Fibroblast of mammary gland (primary cell): ENCODE measurements around the gene GRAPL.
"Not testable (repeated sequence)": the region's sequence is repeated elsewhere in the genome, so short reads cannot be mapped to it uniquely, and the experiment has no call there.

ENCODE experiments used
- DNase-seq: peaks from one replicate; pipeline ENCODE4 v3.0.0-alpha.2; 2010; ENCODE audit warnings: low read depth
- H3K4me3 ChIP-seq: 2 replicates; pipeline ENCODE4 v1.5.1; 2011; ENCODE audit warnings: low read depth, mild to moderate bottlenecking, low read length, moderate library complexity; ENCODE audit not compliant: control insufficient read depth

Gene GRAPL

DNA sequence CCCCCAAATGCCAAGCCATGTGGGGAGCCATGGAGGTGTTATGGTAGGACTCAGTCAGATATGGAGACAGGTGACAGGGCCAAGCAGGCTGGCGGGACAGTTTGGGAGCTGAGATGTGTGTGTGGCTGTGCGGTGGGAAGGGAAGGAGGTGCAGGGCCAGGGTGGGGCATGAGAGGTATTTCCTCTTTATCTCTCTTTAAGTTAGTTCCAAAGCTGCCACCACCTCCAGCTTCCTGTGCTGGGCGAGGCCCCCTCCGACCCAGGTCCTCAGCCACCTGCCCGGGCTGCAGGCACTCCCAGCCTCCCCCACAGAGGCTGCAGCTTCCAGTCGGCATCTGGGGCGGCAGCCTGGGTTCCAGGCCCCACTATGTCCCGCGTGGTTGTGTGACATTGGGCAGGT is 6.4 kb downstream of the GRAPL start:
- not testable (repeated sequence) for H3K4me3 ChIP-seq, DNase-seq

DNA sequence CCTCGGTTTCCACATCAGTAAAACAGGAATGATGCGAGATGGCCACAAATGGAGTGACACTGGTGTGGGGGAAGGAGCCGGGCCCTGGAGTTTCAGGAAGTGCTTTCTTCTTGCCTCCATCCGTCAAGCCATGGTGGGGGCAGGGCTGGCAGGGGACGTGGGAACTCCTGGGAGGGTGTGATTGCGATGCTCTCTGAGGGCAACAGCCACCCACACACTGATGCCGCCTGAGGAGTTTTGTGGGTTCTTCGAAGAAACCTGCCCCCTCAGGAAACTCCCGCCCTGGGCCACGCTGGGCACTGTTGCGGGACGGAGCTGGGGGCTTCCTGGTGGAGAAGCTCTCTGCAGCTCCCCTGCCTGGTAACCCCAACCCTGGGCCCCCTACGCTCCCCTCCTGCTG is 8.0 kb downstream of the GRAPL start:
- DNase-seq, H3K4me3 ChIP-seq: not testable (repeated sequence)

DNA sequence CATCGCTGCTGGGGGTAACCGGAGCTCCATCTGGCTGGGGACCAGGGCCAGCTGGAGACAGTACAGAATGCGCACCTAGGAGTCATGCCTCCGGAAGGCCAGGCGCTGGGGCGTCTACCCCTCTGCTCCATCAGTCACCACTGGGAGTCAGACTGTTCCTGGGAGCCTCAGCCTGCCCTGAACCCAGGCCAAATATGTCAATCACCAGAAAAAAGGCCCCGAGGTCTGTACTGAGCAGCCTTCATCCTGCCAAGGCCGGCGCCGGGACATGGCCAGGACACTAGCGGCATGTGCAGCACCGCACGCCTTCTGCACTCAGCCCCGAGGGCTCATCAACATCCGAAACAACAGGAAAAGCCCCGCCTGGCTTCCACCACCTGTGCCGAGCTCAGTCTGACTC is 8.7 kb downstream of the GRAPL start:
- DNase-seq, H3K4me3 ChIP-seq: not testable (repeated sequence)

DNA sequence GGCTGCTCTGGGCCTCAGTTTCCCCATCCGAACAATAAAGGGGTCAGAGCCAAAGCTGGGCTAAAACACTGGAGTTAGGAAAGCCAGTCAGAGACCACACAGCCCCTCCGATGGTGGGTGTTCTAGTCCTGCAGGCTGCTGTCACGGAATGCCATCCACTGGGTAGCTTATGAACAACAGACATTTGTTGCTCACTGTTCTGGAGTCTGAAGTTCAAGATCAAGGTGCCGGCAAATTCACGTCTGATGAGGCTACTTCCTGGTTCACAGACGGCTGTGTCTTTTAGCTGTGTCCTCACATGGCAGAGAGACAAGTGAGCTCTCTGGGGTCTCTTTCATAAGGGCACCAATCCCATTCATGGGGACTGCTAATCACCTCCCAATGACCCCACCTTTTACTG is 9.2 kb downstream of the GRAPL start:
- H3K4me3 ChIP-seq, DNase-seq: not testable (repeated sequence)

- DNase-seq: not testable (repeated sequence)
Observed at GRCh38 chr17:19137959-19138358, 10.6 kb downstream of the GRAPL start.

GRCh38 chr17:19141366-19142155 is 14.2 kb downstream of the GRAPL start:
- not testable (repeated sequence) for H3K4me3 ChIP-seq, DNase-seq

More at GRCh38 chr17:19137959-19138358, 10.6 kb downstream of the GRAPL start:
- not testable (repeated sequence) for H3K4me3 ChIP-seq

DNA sequence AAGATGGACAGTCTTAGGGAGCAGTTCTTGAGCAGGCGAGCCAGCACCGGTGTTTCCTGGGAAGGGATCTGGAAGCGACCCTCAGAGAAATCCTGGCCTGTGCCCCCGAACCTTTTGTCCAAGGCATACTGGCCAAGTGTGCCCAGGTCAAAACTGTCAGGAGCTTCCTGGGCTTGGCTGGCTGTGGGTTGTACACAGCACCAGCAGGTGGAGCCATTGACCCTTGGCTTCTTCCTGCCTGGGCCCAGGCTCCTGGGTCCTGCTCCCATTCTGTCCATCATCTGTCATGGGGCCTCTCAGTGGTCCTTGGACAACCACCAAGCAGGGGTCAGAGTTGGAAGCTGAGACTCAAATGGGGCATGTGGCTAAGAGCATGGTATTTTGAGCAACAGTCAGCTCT is 15.0 kb downstream of the GRAPL start:
- DNase-seq, H3K4me3 ChIP-seq: not testable (repeated sequence)

DNA sequence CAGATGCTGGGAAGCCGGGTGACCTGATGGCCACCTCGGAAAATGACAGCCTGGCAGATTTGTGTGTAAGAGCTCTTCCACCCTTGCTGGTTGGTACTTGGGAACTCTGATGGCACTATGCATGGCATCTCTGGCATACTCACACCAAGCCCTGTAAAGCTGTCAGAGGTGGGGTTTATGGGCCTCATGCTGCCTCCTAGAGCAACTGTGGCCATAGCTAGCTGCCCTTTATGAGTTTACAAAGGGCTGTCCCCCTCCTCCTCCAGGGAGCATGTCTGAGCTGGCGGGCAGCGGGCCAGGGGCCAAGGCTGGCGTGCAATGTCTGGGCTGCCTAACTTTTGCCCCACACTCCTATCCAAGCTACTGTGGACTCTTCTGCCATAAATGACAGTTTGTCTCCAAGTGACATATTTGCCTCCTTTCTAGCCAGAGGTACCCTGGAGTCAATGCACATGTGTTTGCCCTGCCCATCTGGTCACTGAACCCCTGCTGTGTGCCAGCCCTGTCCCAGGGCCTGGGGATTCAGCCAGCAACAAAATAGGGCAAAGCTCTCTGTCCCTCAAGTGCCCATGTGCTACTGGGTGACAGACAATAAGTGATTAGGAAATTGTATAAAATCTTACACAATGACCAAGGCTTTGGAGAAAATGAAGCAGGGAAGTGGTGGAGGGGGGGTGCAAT is 15.8 kb downstream of the GRAPL start:
- H3K4me3 ChIP-seq, DNase-seq: not testable (repeated sequence)

GRCh38 chr17:19144373-19144772 is 17.0 kb downstream of the GRAPL start:
- DNase-seq, H3K4me3 ChIP-seq: not testable (repeated sequence)

DNA sequence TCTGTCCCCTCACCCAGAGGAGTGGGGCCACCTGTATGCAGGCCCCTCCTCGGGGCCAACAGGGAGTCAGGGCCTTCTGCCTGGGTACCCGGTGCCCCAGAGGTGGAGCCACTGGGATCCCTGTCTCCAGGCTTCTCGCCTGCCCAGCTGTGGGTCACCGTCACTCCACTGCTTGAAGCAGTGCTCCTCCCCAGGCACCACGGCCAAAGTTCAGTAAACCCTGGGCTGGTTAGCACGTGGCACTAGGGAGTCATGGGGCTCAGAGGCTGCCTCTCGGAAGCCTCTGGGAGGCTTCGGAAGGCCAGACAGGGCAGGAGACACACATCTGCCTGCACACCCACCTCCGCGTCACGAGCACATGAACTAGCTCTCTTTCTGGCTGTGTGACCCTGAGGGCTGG is 18.1 kb downstream of the GRAPL start:
- H3K4me3 ChIP-seq, DNase-seq: not testable (repeated sequence)

- not testable (repeated sequence) for DNase-seq, H3K4me3 ChIP-seq
Observed at GRCh38 chr17:19150678-19151615, 23.6 kb downstream of the GRAPL start.

- not testable (repeated sequence) for H3K4me3 ChIP-seq, DNase-seq
Observed at GRCh38 chr17:19157628-19158027, 30.2 kb downstream of the GRAPL start.

DNA sequence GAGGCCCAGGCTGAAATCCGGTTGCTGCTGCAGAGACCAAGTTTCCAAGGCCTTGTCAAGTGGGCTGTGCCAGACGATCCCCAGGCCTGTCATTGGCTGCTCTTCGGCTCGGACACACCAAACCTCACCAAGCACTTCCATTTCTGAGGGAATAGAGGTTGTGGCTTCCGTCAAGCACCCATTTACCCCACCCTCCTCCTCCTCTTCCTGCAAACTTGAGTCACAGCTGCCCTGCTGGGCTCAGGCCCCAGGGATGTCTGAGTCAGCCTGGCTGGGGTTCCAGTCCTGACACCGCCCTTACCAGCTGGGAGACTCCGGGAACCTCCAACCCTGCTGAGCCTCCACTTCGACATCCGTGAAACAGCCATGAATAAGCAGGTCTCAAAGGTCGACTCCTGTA is 31.1 kb downstream of the GRAPL start:
- DNase-seq, H3K4me3 ChIP-seq: not testable (repeated sequence)

GRCh38 chr17:19158938-19159337 is 31.5 kb downstream of the GRAPL start:
- H3K4me3 ChIP-seq, DNase-seq: not testable (repeated sequence)

DNA sequence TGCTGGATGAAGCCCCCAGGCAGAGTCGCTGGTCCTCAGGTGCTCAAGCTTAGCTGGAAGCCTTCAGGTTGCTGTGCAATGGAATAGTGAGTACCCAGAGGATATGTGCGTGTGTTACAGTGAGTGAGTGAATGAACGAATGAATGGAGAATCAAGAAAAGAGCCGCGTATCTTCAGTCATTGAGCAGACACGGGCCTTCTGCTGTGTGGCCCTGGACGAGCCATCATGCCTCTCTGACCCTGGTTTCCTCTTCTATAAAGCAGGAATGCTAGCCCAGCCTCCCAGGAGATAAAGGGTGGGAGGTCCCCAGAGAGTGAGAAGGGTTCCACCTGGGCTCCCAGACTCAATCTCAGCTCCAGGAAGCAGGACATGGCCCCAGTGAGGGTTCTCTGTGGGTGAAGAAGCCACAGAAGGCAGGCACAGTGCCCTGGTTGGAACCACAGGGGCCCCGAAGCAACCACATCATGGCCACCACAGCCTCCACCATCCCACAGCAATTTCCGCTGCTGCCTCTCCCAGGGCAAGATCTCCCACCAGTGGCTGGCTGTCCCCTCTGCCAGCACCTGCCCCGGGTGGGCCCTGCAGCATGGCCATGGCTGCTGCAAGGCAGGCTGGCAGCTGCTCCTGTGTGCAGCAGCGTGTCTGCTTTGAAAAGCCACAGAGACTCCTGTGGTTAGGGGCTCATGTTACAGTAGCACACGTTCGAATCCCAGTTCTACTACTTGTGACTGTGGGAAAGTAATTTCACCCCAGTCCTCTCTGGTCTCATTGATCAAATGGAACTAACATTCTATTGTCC is 34.1 kb downstream of the GRAPL start:
- H3K4me3 ChIP-seq, DNase-seq: not testable (repeated sequence)

- not testable (repeated sequence) for DNase-seq, H3K4me3 ChIP-seq
Observed at GRCh38 chr17:19162384-19163216, 35.2 kb downstream of the GRAPL start.

- DNase-seq, H3K4me3 ChIP-seq: not testable (repeated sequence)
Observed at GRCh38 chr17:19174422-19174821, 47.0 kb downstream of the GRAPL start.
